Endothelial cell (in vitro differentiated cells): Measurements from ENCODE around the gene RASGRP1. TPM values are rescaled to one million over a fixed set of nuclear protein-coding genes. Genes with fewer than 3 reads are reported as not detected.

Source experiments
- DNase-seq: peaks from one replicate; pipeline ENCODE4 v3.0.0; 2021; ENCODE audit warnings: low spot score
- H3K27ac Mint-ChIP-seq: one replicate; pipeline ENCODE4 v1.8.0; 2021; ENCODE audit warnings: mixed read lengths, inconsistent platforms; ENCODE audit not compliant: unreplicated experiment
- H3K27me3 Mint-ChIP-seq: one replicate; pipeline ENCODE4 v1.8.0; 2021; ENCODE audit warnings: mild to moderate bottlenecking, moderate library complexity, mixed read lengths, inconsistent platforms; ENCODE audit not compliant: unreplicated experiment
- H3K36me3 Mint-ChIP-seq: one replicate; pipeline ENCODE4 v1.8.0; 2021; ENCODE audit warnings: mild to moderate bottlenecking, low read depth, mixed read lengths, inconsistent platforms; ENCODE audit not compliant: unreplicated experiment
- H3K4me1 Mint-ChIP-seq: one replicate; pipeline ENCODE4 v1.8.0; 2021; ENCODE audit warnings: mild to moderate bottlenecking, mixed read lengths, inconsistent platforms; ENCODE audit not compliant: unreplicated experiment
- H3K4me3 Mint-ChIP-seq: one replicate; pipeline ENCODE4 v1.8.0; 2021; ENCODE audit warnings: mild to moderate bottlenecking, mixed read lengths, inconsistent platforms; ENCODE audit not compliant: unreplicated experiment
- H3K9me3 Mint-ChIP-seq: one replicate; pipeline ENCODE4 v1.8.0; 2021; ENCODE audit warnings: mixed read lengths, inconsistent platforms; ENCODE audit not compliant: unreplicated experiment
- CTCF ChIP-seq: fragments of 200-600 bp; sonication (generic); IDR thresholded peaks from one replicate; pipeline ENCODE4 v1.5.0; 2021; ENCODE audit warnings: antibody characterized with exemption; ENCODE audit not compliant: unreplicated experiment
- total RNA-seq: library from RNA; stranded (reverse); fragmentation: NEBNext Ultra II Directional; extraction: Animal tissue kit (Norgen Biotek cat#: 25700); gene quantifications from one replicate; pipeline ENCODE4 v1.2.1, GENCODE V29; 2021; ENCODE audit not compliant: unreplicated experiment

Gene RASGRP1
- total RNA-seq, 1 donor from 2014 or later = 0.49 TPM

- peaks cover 2% of the 10 kb centered on the region for H3K27me3 Mint-ChIP-seq
- no peak overlapping the region for H3K27ac Mint-ChIP-seq
- H3K9me3 Mint-ChIP-seq = no peaks in the 10 kb centered on the region
- DNase-seq = no peak
- no peak overlapping the region for H3K4me3 Mint-ChIP-seq
- TF ChIP-seq CTCF = no peak
- peaks cover 24% of the 10 kb centered on the region for H3K4me1 Mint-ChIP-seq
- H3K36me3 Mint-ChIP-seq = no peaks in the 10 kb centered on the region
Measured at GRCh38 chr15:38512901-38513300, 51.7 kb downstream of the RASGRP1 start.

GRCh38 chr15:38509152-38509551, 55.5 kb downstream of the RASGRP1 start:
- no peaks in the 10 kb centered on the region for H3K27me3 Mint-ChIP-seq
- peaks cover 4% of the 10 kb centered on the region for H3K4me1 Mint-ChIP-seq
- no peaks in the 10 kb centered on the region for H3K36me3 Mint-ChIP-seq
- H3K4me3 Mint-ChIP-seq = no peak overlapping the region
- TF ChIP-seq CTCF = no peak
- H3K9me3 Mint-ChIP-seq = no peaks in the 10 kb centered on the region
- H3K27ac Mint-ChIP-seq = no peak overlapping the region
- no peak for DNase-seq

GRCh38 chr15:38508647-38509046, 56.0 kb downstream of the RASGRP1 start:
- H3K4me1 Mint-ChIP-seq = peaks cover 1% of the 10 kb centered on the region

GRCh38 chr15:38507570-38507969, 57.0 kb downstream of the RASGRP1 start:
- Mint-ChIP-seq H3K27ac (no peak overlapping the region), H3K4me3 (no peak overlapping the region), H3K4me1 (no peaks in the 10 kb centered on the region), H3K9me3 (no peaks in the 10 kb centered on the region), H3K36me3 (no peaks in the 10 kb centered on the region), H3K27me3 (no peaks in the 10 kb centered on the region)
- TF ChIP-seq CTCF = no peak
- DNase-seq = no peak

More at GRCh38 chr15:38508647-38509046, 56.0 kb downstream of the RASGRP1 start:
- no peak for DNase-seq
- Mint-ChIP-seq H3K27me3 (no peaks in the 10 kb centered on the region), H3K27ac (no peak overlapping the region), H3K4me3 (no peak overlapping the region), H3K36me3 (no peaks in the 10 kb centered on the region), H3K9me3 (no peaks in the 10 kb centered on the region)
- no peak for TF ChIP-seq CTCF

- H3K27ac Mint-ChIP-seq = no peak overlapping the region
- H3K4me1 Mint-ChIP-seq = no peaks in the 10 kb centered on the region
- no peaks in the 10 kb centered on the region for H3K36me3 Mint-ChIP-seq
- no peaks in the 10 kb centered on the region for H3K9me3 Mint-ChIP-seq
- H3K27me3 Mint-ChIP-seq = no peaks in the 10 kb centered on the region
- no peak for DNase-seq
- H3K4me3 Mint-ChIP-seq = no peak overlapping the region
- TF ChIP-seq CTCF = no peak
Measured at GRCh38 chr15:38506997-38507396, 57.6 kb downstream of the RASGRP1 start.
